Measurements from ENCODE around the gene NUDT21.
"Not testable (repeated sequence)": the region's sequence is repeated elsewhere in the genome, so short reads cannot be mapped to it uniquely, and the experiment has no call there.

- TF ChIP-seq CTCF (conservative IDR thresholded peaks at IDR 0.05; ENCODE audit: low read depth, low read length); BHLHE40 (IDR thresholded peaks at IDR 0.05; ENCODE audit: low read depth, low read length); RCOR1 (IDR thresholded peaks at IDR 0.05; ENCODE audit: insufficient replicate concordance, low read length); POLR2A (IDR thresholded peaks at IDR 0.05; ENCODE audit: low read depth, low read length); FOS (IDR thresholded peaks at IDR 0.05; ENCODE audit: low read depth, low read length); CEBPB (IDR thresholded peaks at IDR 0.05; ENCODE audit: low read depth, low read length); MAZ (IDR thresholded peaks at IDR 0.05; ENCODE audit: borderline replicate concordance, low read depth, low read length); MXI1 (IDR thresholded peaks at IDR 0.05; ENCODE audit: borderline replicate concordance, low read depth, low read length): not testable (repeated sequence)
Observed at GRCh38 chr16:56396724-56397123, 54.4 kb downstream of the NUDT21 start.

Measured in IMR-90 (cell line).